GM19463 (cell line): ENCODE results near the gene TFCP2.
"Not testable (repeated sequence)": the region's sequence is repeated elsewhere in the genome, so short reads cannot be mapped to it uniquely, and the experiment has no call there.

Source experiments
- ATAC-seq: cut with Tn5 transposase; IDR thresholded peaks from one replicate; pipeline ENCODE4 v1.9.1; 2021; ENCODE audit warnings: mild to moderate bottlenecking, moderate library complexity; ENCODE audit not compliant: unreplicated experiment

The TFCP2 gene

GRCh38 chr12:51172515-51173431 lies at the start of gene TFCP2:
Gene TFCP2, minus strand, starts transcription at chr12:51173135. Its CDS starts 713 bp downstream, at chr12:51172422.
- peak; percentile 94 for ATAC-seq

GRCh38 chr12:51222461-51222860 lies 49.5 kb upstream of the TFCP2 start:
- ATAC-seq = no peak

- ATAC-seq = not testable (repeated sequence)
Measured at GRCh38 chr12:51219857-51220256, 46.9 kb upstream of the TFCP2 start.

DNA sequence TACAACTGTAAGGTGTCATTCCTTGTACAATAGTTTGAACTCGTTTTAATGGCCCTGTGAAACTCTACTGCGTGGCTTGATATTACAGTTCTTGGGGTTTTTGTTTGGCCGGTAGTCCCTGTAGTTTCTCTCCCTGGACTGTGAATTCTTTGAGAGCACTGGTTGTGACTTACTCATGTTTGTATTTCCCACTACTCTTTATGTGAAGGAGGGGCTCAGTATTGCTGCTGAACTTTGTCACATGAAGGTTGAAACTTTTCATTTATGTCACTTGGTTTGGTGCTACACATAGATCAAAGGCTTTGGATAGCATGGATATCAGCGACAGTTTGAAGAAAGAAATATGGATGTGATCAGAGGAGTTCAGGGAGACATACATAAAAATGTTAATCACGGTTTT lies 46.4 kb upstream of the TFCP2 start:
- ATAC-seq = no peak

DNA sequence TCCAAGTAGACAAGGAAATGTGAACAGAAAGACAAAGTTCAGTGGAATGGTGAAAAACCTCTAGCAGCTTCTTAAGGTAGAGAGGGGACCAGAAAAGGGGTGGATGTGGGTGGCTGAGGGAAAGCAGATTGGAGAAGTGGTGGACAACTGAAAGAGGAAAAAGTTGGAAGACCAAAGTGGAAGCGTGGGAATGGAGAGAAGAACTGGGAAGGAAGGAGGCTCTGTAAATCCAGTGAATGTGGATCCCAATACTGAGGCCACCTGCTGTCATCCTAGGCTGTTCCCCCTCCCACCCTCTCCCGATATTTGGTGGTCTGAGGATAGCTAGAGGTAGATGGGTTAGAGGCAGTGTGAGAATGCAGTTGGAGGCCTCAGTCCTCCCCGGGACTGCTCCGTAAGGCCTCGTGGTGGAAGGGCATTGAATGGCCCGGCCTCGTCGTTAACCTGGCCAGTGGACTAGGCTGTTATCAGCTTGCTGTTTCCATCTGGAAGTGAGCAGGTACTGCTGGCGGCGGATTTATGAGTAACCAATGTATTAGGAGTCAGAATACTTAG lies 45.7 kb upstream of the TFCP2 start:
- no peak for ATAC-seq

- peak; percentile 81 for ATAC-seq
Measured at GRCh38 chr12:51217968-51218606, 45.2 kb upstream of the TFCP2 start, which contains the start of gene POU6F1. Gene POU6F1, minus strand, starts transcription at chr12:51218062. Its CDS starts 11,226 bp downstream, at chr12:51206836.

DNA sequence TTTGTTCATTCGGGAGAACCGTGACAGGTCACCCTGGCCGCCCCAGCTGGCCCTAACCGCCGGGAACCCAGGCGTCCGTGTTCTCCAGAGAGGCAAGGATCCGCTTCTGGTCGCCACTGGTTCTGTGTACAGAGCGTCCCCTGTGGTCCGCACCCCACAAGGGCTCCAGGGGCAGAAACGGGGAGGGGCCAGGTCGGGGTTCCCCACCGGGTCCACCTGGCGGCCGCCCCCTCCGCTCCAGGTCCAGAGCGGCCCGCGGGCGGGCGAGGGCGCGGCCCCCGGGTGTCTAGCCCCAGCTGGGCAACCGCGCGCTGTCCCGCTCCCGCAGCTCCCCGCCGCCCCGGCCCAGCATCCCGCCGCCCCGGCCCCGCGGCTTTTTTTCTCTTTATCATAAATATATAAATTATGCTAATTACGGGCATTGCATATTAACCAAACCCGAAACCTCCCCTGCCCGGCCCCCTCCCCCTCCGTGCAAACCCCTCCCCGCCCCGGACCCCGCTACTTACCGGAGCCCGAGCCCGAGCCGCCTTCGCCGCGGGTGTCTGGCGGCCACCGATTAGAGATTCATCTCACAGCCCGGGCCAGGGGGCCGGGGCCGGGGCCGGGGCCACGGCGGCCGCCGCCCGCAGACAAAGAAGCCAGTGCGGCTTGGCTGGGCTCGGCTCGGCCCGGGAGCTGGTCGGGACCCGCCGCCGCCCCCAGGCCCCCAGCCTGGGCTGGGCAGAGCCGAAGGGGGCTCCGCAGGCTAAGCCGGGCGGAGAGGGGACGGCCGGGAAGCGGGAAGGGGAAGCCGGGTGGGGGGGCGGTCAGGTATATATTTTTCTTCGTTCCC lies 44.4 kb upstream of the TFCP2 start:
- peak; percentile 47 for ATAC-seq

DNA sequence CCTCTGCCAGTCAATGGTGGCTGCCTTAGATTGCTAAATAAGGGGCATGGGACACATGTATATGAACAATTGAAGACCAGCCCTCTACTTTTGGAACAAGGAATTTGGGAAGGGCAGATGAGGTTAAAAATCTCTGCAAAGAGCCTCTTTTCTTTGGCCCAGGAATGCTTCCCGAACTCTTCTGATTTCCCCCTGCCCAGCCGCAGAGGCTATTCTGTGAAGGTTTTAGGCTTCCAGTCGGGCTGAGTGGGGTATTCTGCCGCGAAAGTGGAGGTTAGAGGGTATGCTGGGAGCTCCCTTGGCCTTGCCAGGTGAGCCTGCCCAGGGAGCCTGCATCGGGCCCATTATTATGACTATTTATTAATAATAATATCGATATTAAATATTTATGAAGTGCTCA lies 43.7 kb upstream of the TFCP2 start:
- ATAC-seq = no peak

DNA sequence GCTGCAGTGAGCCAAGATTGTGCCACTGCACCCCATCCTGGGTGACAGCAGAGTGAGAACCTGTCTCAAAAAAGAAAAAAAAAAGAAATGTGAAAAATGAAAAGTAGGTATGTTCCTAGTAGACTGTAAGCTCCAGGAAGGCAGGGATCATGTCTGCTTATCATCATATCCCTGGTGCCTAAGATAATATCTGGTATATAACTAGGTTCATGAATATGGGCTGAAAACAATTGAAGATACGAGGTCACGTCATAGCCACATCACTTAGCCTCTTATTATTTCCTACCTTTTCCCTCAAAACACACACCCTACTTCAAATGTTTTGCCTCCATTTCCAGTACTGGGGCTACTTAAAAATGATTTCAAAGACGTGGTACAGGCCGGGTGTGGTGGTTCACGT lies 42.0 kb upstream of the TFCP2 start:
- ATAC-seq = no peak

GRCh38 chr12:51210690-51211395 lies 37.9 kb upstream of the TFCP2 start:
- no peak for ATAC-seq

- ATAC-seq = no peak
Measured at GRCh38 chr12:51209259-51209658, 36.3 kb upstream of the TFCP2 start.

GRCh38 chr12:51208016-51208660 lies 35.2 kb upstream of the TFCP2 start:
- no peak for ATAC-seq

GRCh38 chr12:51205350-51205749 lies 32.4 kb upstream of the TFCP2 start:
- ATAC-seq = no peak

DNA sequence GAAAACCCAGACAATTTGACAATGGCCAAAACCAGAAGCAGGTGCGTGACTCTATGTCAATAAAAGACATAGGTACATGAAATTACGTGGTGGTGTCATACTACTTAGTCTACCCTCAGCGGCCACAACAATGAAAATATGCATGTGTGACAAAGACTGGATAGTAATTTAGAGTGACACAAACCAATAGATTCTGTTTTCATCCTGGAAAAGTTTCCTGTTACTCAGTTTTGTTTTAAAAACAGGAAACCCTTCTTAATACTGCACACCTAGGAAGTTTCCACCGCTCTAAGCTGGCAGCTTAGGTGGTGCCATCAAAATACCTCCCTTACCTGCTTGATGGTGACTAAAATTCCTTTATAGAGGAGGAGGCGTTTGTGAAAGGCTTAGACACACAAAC lies 29.8 kb upstream of the TFCP2 start:
- ATAC-seq = no peak

DNA sequence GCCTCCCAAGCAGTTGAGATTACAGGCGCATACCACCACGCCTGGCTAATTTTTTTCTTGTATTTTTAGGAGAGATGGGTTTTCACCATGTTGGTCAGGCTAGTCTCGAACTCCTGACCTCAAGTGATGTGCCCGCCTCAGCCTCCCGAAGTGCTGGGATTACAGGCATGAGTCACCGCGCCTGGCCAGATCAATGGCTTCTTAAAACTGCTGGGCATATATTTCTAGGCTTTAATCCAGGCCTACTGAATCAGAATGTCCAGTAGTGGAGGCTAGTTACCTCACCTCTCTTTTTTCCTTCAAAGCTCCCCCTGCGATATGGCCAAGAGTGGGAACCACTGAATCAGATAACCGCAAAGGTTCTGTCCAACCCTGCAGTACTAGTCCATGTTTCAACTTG lies 27.9 kb upstream of the TFCP2 start:
- no peak for ATAC-seq

DNA sequence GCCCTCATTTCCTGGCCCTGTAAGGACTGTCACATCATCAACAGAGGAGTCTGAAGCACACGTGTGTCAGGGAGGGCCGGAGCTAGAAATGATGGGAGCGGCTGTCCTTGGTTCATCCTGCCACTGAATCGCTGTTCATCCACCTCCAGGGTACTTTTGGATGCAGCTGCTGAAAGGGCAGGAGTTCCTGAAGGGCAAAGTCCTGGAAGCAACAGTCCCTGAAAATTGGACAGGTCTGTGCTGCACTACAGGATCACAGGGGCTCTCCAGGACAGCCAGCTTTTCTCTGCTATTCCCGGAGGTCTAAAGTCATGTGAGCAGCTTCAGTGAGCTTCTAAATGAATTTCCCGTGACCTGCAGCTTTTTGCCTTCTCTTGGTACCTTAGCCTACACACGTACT lies 27.2 kb upstream of the TFCP2 start:
- ATAC-seq = no peak

DNA sequence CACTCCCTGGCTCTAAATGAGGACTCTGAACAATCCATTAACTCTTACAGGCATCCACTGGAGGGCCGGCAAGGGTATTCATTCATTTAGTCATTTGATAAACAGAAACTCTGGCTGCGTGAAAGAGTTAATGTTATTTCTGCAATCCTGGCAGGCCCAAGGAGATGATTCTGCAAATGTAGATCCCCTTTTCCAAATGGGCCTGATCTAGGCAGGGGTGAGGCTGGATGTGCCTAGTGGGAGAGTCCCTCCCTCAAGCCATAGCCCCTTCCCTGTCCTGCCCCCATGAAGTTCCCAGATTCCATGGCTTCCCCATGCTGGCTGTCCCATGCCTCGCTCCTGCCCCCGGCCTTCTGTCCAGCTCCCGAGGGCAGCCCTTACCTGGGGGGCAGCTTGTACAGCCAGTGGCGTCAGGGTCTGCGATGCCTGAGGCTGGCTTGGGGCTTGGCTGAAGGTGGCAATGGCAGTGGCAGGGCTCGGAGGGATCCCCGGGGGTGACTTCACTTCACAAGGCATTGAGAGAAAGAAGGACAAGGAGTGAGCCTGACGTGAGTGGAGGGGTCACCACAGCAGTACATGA lies 26.5 kb upstream of the TFCP2 start:
- no peak for ATAC-seq

DNA sequence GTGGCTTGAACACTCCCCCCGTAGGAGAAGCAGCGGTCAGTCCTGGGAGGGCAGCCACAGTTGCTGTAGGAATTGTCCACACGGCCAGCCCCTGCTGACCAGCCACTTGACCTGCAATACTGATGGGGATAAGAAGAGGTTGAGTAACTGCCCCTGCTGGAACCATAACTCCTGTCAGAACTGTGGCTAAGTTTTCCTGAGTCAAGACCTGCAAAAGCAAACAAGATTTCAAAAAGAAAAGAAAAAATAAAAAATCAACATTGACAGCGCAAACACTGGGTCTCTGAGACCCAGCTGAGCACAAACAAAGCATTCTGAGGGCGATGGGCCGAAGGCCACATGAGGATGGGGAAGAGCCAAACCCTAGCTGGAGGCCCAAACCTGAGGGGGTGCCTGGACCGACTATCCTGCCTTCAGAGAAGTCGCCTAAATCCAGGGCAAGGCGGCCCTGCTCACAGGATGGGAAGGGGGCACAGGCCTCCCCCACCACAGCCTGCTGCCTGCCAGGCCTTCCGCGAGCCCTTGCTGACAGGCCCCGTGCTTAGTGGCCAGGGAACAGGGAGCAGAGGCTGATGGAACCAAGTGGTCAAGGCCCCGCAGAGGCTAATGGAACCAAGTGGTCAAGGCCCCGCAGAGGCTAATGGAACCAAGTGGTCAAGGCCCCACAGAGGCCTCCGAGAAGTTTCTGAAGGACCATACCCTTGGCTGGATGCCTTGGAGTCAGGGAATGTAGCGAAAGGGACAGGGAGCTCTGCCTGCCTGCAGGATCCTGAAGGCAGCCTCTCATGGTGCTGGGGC lies 25.8 kb upstream of the TFCP2 start:
- no peak for ATAC-seq
